IPS-15b (cell line): ENCODE data around the gene ZNF396.

Experiments used
- H3K27me3 ChIP-seq: one replicate; pipeline ENCODE4 v1.6.1; 2013; ENCODE audit warnings: low read length; ENCODE audit not compliant: control insufficient read depth, insufficient read depth
- H3K36me3 ChIP-seq: one replicate; pipeline ENCODE4 v1.6.1; 2013; ENCODE audit warnings: low read length; ENCODE audit not compliant: control insufficient read depth, insufficient read depth
- H3K4me1 ChIP-seq: one replicate; pipeline ENCODE4 v1.6.1; 2013; ENCODE audit warnings: mild to moderate bottlenecking, low read length; ENCODE audit not compliant: control insufficient read depth, insufficient read depth
- H3K4me3 ChIP-seq: one replicate; pipeline ENCODE4 v1.5.1; 2013; ENCODE audit warnings: low read depth, low read length
- H3K9ac ChIP-seq: one replicate; pipeline ENCODE4 v1.6.1; 2013; ENCODE audit warnings: low read depth, mild to moderate bottlenecking, low read length
- H3K9me3 ChIP-seq: one replicate; pipeline ENCODE4 v1.6.1; 2013; ENCODE audit warnings: mild to moderate bottlenecking, low read length; ENCODE audit not compliant: control insufficient read depth, insufficient read depth

The ZNF396 gene

DNA sequence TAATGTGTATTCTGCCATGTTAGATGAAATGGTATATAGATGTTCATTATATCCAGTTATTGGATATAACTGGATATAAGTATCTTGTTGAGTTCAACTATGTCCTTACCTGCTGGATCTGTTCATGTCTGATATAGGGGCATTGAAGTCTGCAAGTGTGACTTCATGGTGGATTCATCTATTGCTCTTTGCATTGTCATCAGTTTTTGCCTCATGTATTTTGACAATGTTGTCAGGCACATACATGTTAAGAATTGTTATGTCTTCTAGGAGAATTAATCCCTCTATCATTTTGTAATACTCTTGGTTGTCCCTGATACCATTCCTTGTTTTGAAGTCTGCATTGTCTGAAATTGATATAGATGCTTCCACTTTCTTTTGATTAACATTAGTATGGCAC, 48.3 kb downstream of the ZNF396 start:
- H3K27me3 ChIP-seq = no peaks in the 10 kb centered on the region
- H3K9me3 ChIP-seq = no peaks in the 10 kb centered on the region
- H3K4me3 ChIP-seq = no peak overlapping the region
- peaks cover 5% of the 10 kb centered on the region for H3K4me1 ChIP-seq
- H3K36me3 ChIP-seq = no peaks in the 10 kb centered on the region
- H3K9ac ChIP-seq = no peak overlapping the region

DNA sequence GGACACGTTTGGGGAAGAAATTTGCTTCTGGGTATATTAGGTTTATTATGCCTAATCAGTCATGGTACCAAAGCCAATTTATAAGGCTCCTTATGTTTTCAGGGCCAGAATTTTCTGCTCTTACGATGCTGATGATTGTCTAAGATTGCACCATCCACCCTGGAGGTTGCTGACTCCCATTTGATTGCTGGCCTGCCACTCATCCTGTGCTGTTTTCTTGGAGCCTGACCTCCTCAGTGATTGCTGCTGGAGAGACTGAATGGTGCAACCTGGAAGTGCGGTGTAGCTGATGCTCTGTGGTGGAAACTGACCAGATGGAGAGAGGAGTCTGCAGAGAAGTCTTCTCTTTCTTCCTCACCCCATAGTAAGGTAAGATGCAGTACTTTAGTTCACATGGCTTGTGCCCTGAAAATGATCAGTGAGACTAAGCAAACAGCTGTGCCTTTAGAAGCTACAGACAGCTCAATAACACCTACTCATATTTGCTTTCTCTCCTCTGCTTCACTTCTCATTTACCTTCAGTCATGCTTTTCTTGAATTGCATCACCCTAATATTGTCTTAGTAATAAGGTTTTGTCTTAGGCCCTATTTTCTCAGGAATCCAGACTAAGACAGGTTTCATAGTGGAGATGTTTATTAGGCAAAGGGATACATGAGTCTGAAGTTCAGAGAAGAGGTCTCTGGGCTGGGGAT, 50.3 kb downstream of the ZNF396 start:
- Histone ChIP-seq H3K4me1 (peaks cover 5% of the 10 kb centered on the region), H3K9me3 (no peaks in the 10 kb centered on the region), H3K9ac (no peak overlapping the region), H3K4me3 (no peak overlapping the region), H3K27me3 (no peaks in the 10 kb centered on the region), H3K36me3 (no peaks in the 10 kb centered on the region)

DNA sequence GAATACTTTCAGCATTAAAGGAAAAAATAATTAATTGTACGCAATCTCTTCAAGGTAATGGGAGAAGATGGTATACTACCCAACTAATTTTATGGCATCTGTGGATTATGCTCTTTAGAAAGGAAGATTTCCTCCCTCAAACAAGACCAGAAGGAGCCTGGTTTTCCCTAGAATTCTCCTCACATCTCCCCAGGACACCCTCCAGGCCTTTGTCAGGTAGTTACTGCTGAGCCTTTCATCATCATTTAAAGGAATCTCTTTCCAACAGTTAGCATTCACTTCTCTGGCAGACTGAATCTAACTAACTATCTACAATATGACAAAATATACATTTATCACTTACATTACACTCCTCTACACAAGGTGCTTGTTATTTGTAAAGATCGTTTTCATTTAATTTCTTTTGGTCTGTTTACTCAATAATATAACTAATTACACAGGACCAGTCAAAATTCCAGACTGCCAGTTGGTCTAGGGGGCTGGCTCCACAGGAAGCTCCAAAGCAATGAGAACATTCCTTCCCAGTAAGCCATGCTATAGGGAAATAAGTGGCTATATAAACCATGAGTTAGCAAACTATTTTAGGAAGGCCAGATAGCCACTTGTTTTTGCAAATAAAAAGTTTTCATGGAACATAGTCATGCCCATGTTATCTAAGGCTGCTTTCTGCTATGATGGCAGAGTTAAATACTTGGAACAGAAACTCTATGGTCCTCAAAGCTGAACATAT, 52.0 kb downstream of the ZNF396 start:
- no peaks in the 10 kb centered on the region for H3K9me3 ChIP-seq
- H3K4me1 ChIP-seq = peaks cover 5% of the 10 kb centered on the region
- H3K9ac ChIP-seq = no peak overlapping the region
- no peaks in the 10 kb centered on the region for H3K36me3 ChIP-seq
- H3K27me3 ChIP-seq = no peaks in the 10 kb centered on the region
- H3K4me3 ChIP-seq = no peak overlapping the region

- H3K4me1 ChIP-seq = peaks cover 5% of the 10 kb centered on the region
- H3K36me3 ChIP-seq = no peaks in the 10 kb centered on the region
- no peaks in the 10 kb centered on the region for H3K27me3 ChIP-seq
- no peak overlapping the region for H3K9ac ChIP-seq
- H3K9me3 ChIP-seq = no peaks in the 10 kb centered on the region
- H3K4me3 ChIP-seq = no peak overlapping the region
Measured at GRCh38 chr18:35322486-35323458, 54.4 kb downstream of the ZNF396 start.
